ENCODE data around the gene ATP13A3. TPM values are rescaled to one million over a fixed set of nuclear protein-coding genes. Genes with fewer than 3 reads are reported as not detected.

The ATP13A3 gene
- total RNA-seq, 1 experiment from 2014 or later: 78.3 TPM

- H3K4me3 Mint-ChIP-seq: peak overlapping the region; percentile 79
- 0 out of 2 replicates have a peak, but pooled peaks have one; percentile 24 for TF ChIP-seq JUN (CRISPR knock-in tag; IDR thresholded peaks at IDR 0.05)
- TF ChIP-seq, protein P1, sequence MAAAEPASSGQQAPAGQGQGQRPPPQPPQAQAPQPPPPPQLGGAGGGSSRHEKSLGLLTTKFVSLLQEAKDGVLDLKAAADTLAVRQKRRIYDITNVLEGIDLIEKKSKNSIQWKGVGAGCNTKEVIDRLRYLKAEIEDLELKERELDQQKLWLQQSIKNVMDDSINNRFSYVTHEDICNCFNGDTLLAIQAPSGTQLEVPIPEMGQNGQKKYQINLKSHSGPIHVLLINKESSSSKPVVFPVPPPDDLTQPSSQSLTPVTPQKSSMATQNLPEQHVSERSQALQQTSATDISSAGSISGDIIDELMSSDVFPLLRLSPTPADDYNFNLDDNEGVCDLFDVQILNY (CRISPR knock-in tag; IDR thresholded peaks at IDR 0.05): no peak
- TF ChIP-seq, protein P2, sequence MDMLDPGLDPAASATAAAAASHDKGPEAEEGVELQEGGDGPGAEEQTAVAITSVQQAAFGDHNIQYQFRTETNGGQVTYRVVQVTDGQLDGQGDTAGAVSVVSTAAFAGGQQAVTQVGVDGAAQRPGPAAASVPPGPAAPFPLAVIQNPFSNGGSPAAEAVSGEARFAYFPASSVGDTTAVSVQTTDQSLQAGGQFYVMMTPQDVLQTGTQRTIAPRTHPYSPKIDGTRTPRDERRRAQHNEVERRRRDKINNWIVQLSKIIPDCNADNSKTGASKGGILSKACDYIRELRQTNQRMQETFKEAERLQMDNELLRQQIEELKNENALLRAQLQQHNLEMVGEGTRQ (CRISPR knock-in tag; IDR thresholded peaks at IDR 0.05): 0 out of 2 replicates have a peak, but pooled peaks have one; percentile 3
- peak; percentile 59 for DNase-seq (ENCODE audit: low spot score)
- H3K9me3 Mint-ChIP-seq: no peaks in the 10 kb centered on the region
- H3K27me3 Mint-ChIP-seq (ENCODE audit: low read depth): peaks cover 14% of the 10 kb centered on the region; the same call in 1 of the 2 replicates
- peaks cover 22% of the 10 kb centered on the region for H3K4me1 Mint-ChIP-seq
- ChIA-PET POLR2A (no interaction called here), CTCF (interaction anchor here (1.0 kb wide), 2 partner anchors 15 to 87 kb away, joined by 3 to 4 read pairs; no protein-coding TSS in a partner anchor)
- peaks cover 16% of the 10 kb centered on the region for H3K36me3 Mint-ChIP-seq
- ATAC-seq: peak; percentile 20
- H3K27ac Mint-ChIP-seq: peak overlapping the region; percentile 71
Measured at GRCh38 chr3:194487289-194488054, 670 bp upstream of the ATP13A3 start.

- peaks cover 23% of the 10 kb centered on the region for H3K36me3 Mint-ChIP-seq
- H3K27ac Mint-ChIP-seq: no peak overlapping the region
- H3K4me3 Mint-ChIP-seq: peak overlapping the region; percentile 81
- H3K27me3 Mint-ChIP-seq (ENCODE audit: low read depth): peaks cover 14% of the 10 kb centered on the region; the same call in 1 of the 2 replicates
- peaks cover 22% of the 10 kb centered on the region for H3K4me1 Mint-ChIP-seq
- ChIA-PET POLR2A (no interaction called here), CTCF (interaction anchor here (1.0 to 2.2 kb wide), 3 partner anchors 14 to 109 kb away, joined by 3 to 13 read pairs (median 6); no protein-coding TSS in a partner anchor)
- H3K9me3 Mint-ChIP-seq: no peaks in the 10 kb centered on the region
- ATAC-seq (peak; percentile 10), DNase-seq (ENCODE audit: low spot score) (peak; percentile 22)
- TF ChIP-seq ZNF423 (CRISPR knock-in tag; IDR thresholded peaks at IDR 0.05): no peak
- peak; percentile 12; the same call in 1 of the 2 replicates for TF ChIP-seq MYBL2 (CRISPR knock-in tag; IDR thresholded peaks at IDR 0.05)
- no peak for TF ChIP-seq ARID4B (CRISPR knock-in tag; IDR thresholded peaks at IDR 0.05; ENCODE audit: borderline replicate concordance)
- 0 out of 2 replicates have a peak, but pooled peaks have one; percentile 24 for TF ChIP-seq E2F4 (CRISPR knock-in tag; IDR thresholded peaks at IDR 0.05; ENCODE audit: borderline replicate concordance, low read depth)
- TF ChIP-seq KAT7 (CRISPR knock-in tag; IDR thresholded peaks at IDR 0.05; ENCODE audit: borderline replicate concordance): no peak
- no peak for TF ChIP-seq ZNF671 (CRISPR knock-in tag; IDR thresholded peaks at IDR 0.05)
Measured at GRCh38 chr3:194485881-194486539, 792 bp downstream of the ATP13A3 start.

- peaks cover 23% of the 10 kb centered on the region for H3K36me3 Mint-ChIP-seq
- no peak overlapping the region for H3K27ac Mint-ChIP-seq
- no peak for TF ChIP-seq CDX4 (CRISPR knock-in tag; IDR thresholded peaks at IDR 0.05; ENCODE audit: borderline replicate concordance)
- TF ChIP-seq, protein P3, sequence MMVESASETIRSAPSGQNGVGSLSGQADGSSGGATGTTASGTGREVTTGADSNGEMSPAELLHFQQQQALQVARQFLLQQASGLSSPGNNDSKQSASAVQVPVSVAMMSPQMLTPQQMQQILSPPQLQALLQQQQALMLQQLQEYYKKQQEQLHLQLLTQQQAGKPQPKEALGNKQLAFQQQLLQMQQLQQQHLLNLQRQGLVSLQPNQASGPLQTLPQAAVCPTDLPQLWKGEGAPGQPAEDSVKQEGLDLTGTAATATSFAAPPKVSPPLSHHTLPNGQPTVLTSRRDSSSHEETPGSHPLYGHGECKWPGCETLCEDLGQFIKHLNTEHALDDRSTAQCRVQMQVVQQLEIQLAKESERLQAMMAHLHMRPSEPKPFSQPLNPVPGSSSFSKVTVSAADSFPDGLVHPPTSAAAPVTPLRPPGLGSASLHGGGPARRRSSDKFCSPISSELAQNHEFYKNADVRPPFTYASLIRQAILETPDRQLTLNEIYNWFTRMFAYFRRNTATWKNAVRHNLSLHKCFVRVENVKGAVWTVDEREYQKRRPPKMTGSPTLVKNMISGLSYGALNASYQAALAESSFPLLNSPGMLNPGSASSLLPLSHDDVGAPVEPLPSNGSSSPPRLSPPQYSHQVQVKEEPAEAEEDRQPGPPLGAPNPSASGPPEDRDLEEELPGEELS (CRISPR knock-in tag; IDR thresholded peaks at IDR 0.05): no peak
- no peak for TF ChIP-seq NFE2L1 (CRISPR knock-in tag; IDR thresholded peaks at IDR 0.05)
- no peak for TF ChIP-seq NFATC4 (CRISPR knock-in tag; IDR thresholded peaks at IDR 0.05)
- TF ChIP-seq ZBTB21 (CRISPR knock-in tag; IDR thresholded peaks at IDR 0.05; ENCODE audit: borderline replicate concordance): no peak
- no peak for TF ChIP-seq MAX (CRISPR knock-in tag; IDR thresholded peaks at IDR 0.05)
- no peak for TF ChIP-seq OVOL2 (CRISPR knock-in tag; IDR thresholded peaks at IDR 0.05; ENCODE audit: borderline replicate concordance)
Measured at GRCh38 chr3:194485468-194485880, 1.3 kb downstream of the ATP13A3 start.

More at GRCh38 chr3:194485468-194485880, 1.3 kb downstream of the ATP13A3 start:
- DNase-seq (ENCODE audit: low spot score) (no peak), ATAC-seq (no peak)
- peaks cover 14% of the 10 kb centered on the region; the same call in 1 of the 2 replicates for H3K27me3 Mint-ChIP-seq (ENCODE audit: low read depth)
- no peaks in the 10 kb centered on the region for H3K9me3 Mint-ChIP-seq
- H3K4me3 Mint-ChIP-seq: peak overlapping the region; percentile 81
- POLR2A ChIA-PET: no interaction called here
- CTCF ChIA-PET: interaction anchor here (1.0 to 2.2 kb wide), 3 partner anchors 14 to 109 kb away, joined by 3 to 13 read pairs (median 6); no protein-coding TSS in a partner anchor
- peaks cover 23% of the 10 kb centered on the region for H3K4me1 Mint-ChIP-seq

Measured in WTC11 (cell line).